H9 (cell line): Measurements from ENCODE around the gene JUP. TPM values are rescaled to one million over a fixed set of nuclear protein-coding genes. Genes with fewer than 3 reads are reported as not detected.

ENCODE experiments used
- DNase-seq: peaks from one replicate; pipeline ENCODE4 v3.0.0-alpha.2; 2017
- H2AFZ ChIP-seq: one replicate; pipeline ENCODE4 v1.6.1; 2013; ENCODE audit warnings: mild to moderate bottlenecking, low read length, control low read depth, moderate library complexity
- H2AK5ac ChIP-seq: 2 replicates; pipeline ENCODE4 v1.6.1; 2013; ENCODE audit warnings: low read length, control low read depth, mixed read lengths; ENCODE audit not compliant: insufficient read length
- H2BK120ac ChIP-seq: one replicate; pipeline ENCODE4 v1.6.1; 2013; ENCODE audit warnings: low read depth, mild to moderate bottlenecking, low read length, control low read depth, inconsistent platforms; ENCODE audit not compliant: poor library complexity, severe bottlenecking
- H2BK12ac ChIP-seq: 2 replicates; pipeline ENCODE4 v1.6.1; 2013; ENCODE audit warnings: low read length, control low read depth, mixed read lengths, low read depth; ENCODE audit not compliant: insufficient read length
- H2BK15ac ChIP-seq: 2 replicates; pipeline ENCODE4 v1.6.1; 2013; ENCODE audit warnings: low read depth, low read length, control low read depth
- H2BK20ac ChIP-seq: one replicate; pipeline ENCODE4 v1.6.1; 2013; ENCODE audit warnings: low read depth, mild to moderate bottlenecking, low read length, control low read depth, inconsistent platforms; ENCODE audit not compliant: poor library complexity, severe bottlenecking
- H2BK5ac ChIP-seq: 2 replicates; pipeline ENCODE4 v1.6.1; 2013; ENCODE audit warnings: low read length, control low read depth, mixed read lengths; ENCODE audit not compliant: insufficient read length
- H3K14ac ChIP-seq: 2 replicates; pipeline ENCODE4 v1.6.1; 2013; ENCODE audit warnings: low read length, control low read depth; ENCODE audit not compliant: insufficient read depth
- H3K18ac ChIP-seq: 2 replicates; pipeline ENCODE4 v1.6.1; 2013; ENCODE audit warnings: low read depth, mild to moderate bottlenecking, mixed read lengths, low read length, control low read depth; ENCODE audit not compliant: insufficient read length
- H3K23ac ChIP-seq: 2 replicates; pipeline ENCODE4 v1.6.1; 2013; ENCODE audit warnings: low read length, control low read depth, mixed read lengths, low read depth; ENCODE audit not compliant: insufficient read length
- H3K23me2 ChIP-seq: 2 replicates; pipeline ENCODE4 v1.6.1; 2013; ENCODE audit warnings: low read depth, mild to moderate bottlenecking, mixed read lengths, low read length, control low read depth; ENCODE audit not compliant: insufficient read length, poor library complexity, severe bottlenecking
- H3K27ac ChIP-seq: 2 replicates; pipeline ENCODE4 v1.5.1; 2013; ENCODE audit warnings: low read length, control low read depth, mixed read lengths, low read depth; ENCODE audit not compliant: insufficient read length
- H3K27me3 ChIP-seq: 2 replicates; pipeline ENCODE4 v1.6.1; 2013; ENCODE audit warnings: low read length, control low read depth, inconsistent platforms; ENCODE audit not compliant: insufficient read depth
- H3K4ac ChIP-seq: 2 replicates; pipeline ENCODE4 v1.6.1; 2013; ENCODE audit warnings: low read depth, mild to moderate bottlenecking, control low read depth, inconsistent platforms, low read length, moderate library complexity
- H3K4me1 ChIP-seq: 2 replicates; pipeline ENCODE4 v1.6.1; 2013; ENCODE audit warnings: low read length, control low read depth, inconsistent platforms; ENCODE audit not compliant: insufficient read depth
- H3K4me2 ChIP-seq: 2 replicates; pipeline ENCODE4 v1.6.1; 2013; ENCODE audit warnings: low read length, control low read depth, mixed read lengths; ENCODE audit not compliant: insufficient read length, insufficient read depth
- H3K56ac ChIP-seq: 2 replicates; pipeline ENCODE4 v1.6.1; 2013; ENCODE audit warnings: low read depth, mild to moderate bottlenecking, mixed read lengths, low read length, control low read depth; ENCODE audit not compliant: insufficient read length
- H3K79me1 ChIP-seq: 2 replicates; pipeline ENCODE4 v1.6.1; 2013; ENCODE audit warnings: low read depth, mild to moderate bottlenecking, moderate library complexity, low read length, control low read depth, inconsistent platforms; ENCODE audit not compliant: insufficient read depth, poor library complexity, severe bottlenecking
- H3K79me2 ChIP-seq: 2 replicates; pipeline ENCODE4 v1.6.1; 2013; ENCODE audit warnings: low read length, control low read depth, inconsistent platforms; ENCODE audit not compliant: insufficient read depth
- H3K9ac ChIP-seq: 2 replicates; pipeline ENCODE4 v1.6.1; 2013; ENCODE audit warnings: low read length, control low read depth, mixed read lengths; ENCODE audit not compliant: insufficient read length; ENCODE audit errors: extremely low read depth
- H3K9me3 ChIP-seq: one replicate; pipeline ENCODE4 v1.6.1; 2013; ENCODE audit warnings: low read depth, low read length, inconsistent platforms; ENCODE audit not compliant: control insufficient read depth
- H3T11ph ChIP-seq: one replicate; pipeline ENCODE4 v1.6.1; 2013; ENCODE audit warnings: mild to moderate bottlenecking, low read length, control low read depth, inconsistent platforms
- H4K20me1 ChIP-seq: one replicate; pipeline ENCODE4 v1.6.1; 2013; ENCODE audit not compliant: control insufficient read depth, insufficient read length, insufficient read depth
- H4K5ac ChIP-seq: 2 replicates; pipeline ENCODE4 v1.6.1; 2013; ENCODE audit warnings: low read depth, mild to moderate bottlenecking, mixed read lengths, low read length, control low read depth; ENCODE audit not compliant: insufficient read length
- H4K8ac ChIP-seq: replicated peaks from 2 replicates; pipeline ENCODE4 v1.6.1; 2013; ENCODE audit warnings: low read length, control low read depth, mixed read lengths, low read depth; ENCODE audit not compliant: insufficient read length
- H4K91ac ChIP-seq: 2 replicates; pipeline ENCODE4 v1.6.1; 2013; ENCODE audit warnings: low read depth, mild to moderate bottlenecking, moderate library complexity, mixed read lengths, low read length, control low read depth; ENCODE audit not compliant: insufficient read length
- H3K27ac Mint-ChIP-seq, 3 experiments: 2 replicates in 2 of 3; 3 replicates in 1 of 3; pipeline ENCODE4 v1.8.0; 2020 to 2021; ENCODE audit warnings: mixed read lengths in 3 of 3, mild to moderate bottlenecking in 1 of 3, moderate library complexity in 1 of 3
- H3K27me3 Mint-ChIP-seq: 2 replicates; pipeline ENCODE4 v1.8.0; 2021; ENCODE audit warnings: low read depth, mild to moderate bottlenecking, moderate library complexity, mixed read lengths
- H3K36me3 Mint-ChIP-seq, 3 experiments: 2 replicates in 2 of 3; 3 replicates in 1 of 3; pipeline ENCODE4 v1.8.0; 2020 to 2021; ENCODE audit warnings: low read depth in 3 of 3, mixed read lengths in 3 of 3; ENCODE audit not compliant: insufficient read depth in 1 of 3
- H3K4me1 Mint-ChIP-seq, 2 experiments: 2 replicates each; pipeline ENCODE4 v1.8.0; 2020; ENCODE audit warnings: mixed read lengths in 2 of 2
- H3K4me3 Mint-ChIP-seq, 2 experiments: 2 replicates in 1 of 2; 3 replicates in 1 of 2; pipeline ENCODE4 v1.8.0; 2020 to 2021; ENCODE audit warnings: mild to moderate bottlenecking in 2 of 2, mixed read lengths in 2 of 2, moderate library complexity in 1 of 2
- H3K9me3 Mint-ChIP-seq, 2 experiments: 2 replicates in 1 of 2; 3 replicates in 1 of 2; pipeline ENCODE4 v1.8.0; 2020; ENCODE audit warnings: mild to moderate bottlenecking in 2 of 2, mixed read lengths in 2 of 2, moderate library complexity in 1 of 2
- WGBS: extraction: QIAGEN DNeasy Blood & Tissue Kit; methylation state at CpG from one replicate; pipeline ENCODE4 v1.1.7; 2013; ENCODE audit warnings: missing lambda C conversion rate, low lambda C conversion rate, mixed read lengths; ENCODE audit not compliant: insufficient read length; ENCODE audit errors: extremely low coverage; 5-methylcytosine and 5-hydroxymethylcytosine counted together
- total RNA-seq: library from RNA; stranded (reverse); gene quantifications from 2 replicates; pipeline ENCODE4 v1.2.1, GENCODE V29; 2021
- TF ChIP-seq, protein P1 (sequence below): fragments of 200-600 bp; sonication (generic); conservative IDR thresholded peaks from 3 replicates; pipeline ENCODE4 v1.8.0; 2021; ENCODE audit warnings: antibody characterized with exemption, mild to moderate bottlenecking

Gene JUP
- total RNA-seq, 1 experiment from 2014 or later: 90.1 TPM

DNA sequence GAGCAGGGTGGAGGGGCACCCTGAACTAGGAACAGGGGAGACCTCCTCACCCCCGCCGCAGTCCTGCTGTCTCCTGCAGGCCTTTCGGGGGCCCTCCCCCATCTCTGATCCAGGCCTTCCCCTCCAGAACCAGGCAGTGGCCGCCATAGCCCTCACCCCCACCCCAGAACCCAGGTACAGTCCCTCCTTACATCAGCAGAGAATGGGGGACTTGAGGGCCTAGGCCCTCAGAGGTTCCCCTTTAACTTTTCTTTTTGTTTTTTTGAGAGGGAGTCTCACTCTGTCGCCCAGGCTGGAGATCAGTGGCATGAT lies 47.8 kb downstream of the JUP start:
- Histone ChIP-seq H4K91ac (peak overlapping the region; percentile 11), H2BK12ac (no peak overlapping the region), H3K18ac (no peak overlapping the region), H2BK15ac (no peak overlapping the region), H3K4me2 (no peak overlapping the region), H2BK120ac (no peak overlapping the region), H3T11ph (no peak overlapping the region), H3K27ac (no peak overlapping the region), H3K14ac (no peak overlapping the region), H3K23me2 (peaks cover 8% of the 10 kb centered on the region), H2BK20ac (no peak overlapping the region), H2BK5ac (no peak overlapping the region), H3K27me3 (peaks cover 6% of the 10 kb centered on the region; the same call in 1 of the 2 replicates), H3K9me3 (no peaks in the 10 kb centered on the region), H3K9ac (no peak overlapping the region), H3K56ac (no peak overlapping the region), H3K23ac (no peak overlapping the region), H2AK5ac (no peak overlapping the region), H4K5ac (no peak overlapping the region), H3K79me2 (no peaks in the 10 kb centered on the region), H4K20me1 (no peaks in the 10 kb centered on the region), H2AFZ (no peak overlapping the region), H3K4me1 (no peaks in the 10 kb centered on the region), H4K8ac (no peak overlapping the region), H3K4ac (no peak overlapping the region), H3K79me1 (no peaks in the 10 kb centered on the region)
- Mint-ChIP-seq H3K27me3 (peaks cover 42% of the 10 kb centered on the region), H3K4me3 (no peak overlapping the region; a peak in 1 of 5 replicates), H3K36me3 (no peaks in the 10 kb centered on the region), H3K4me1 (peaks cover 10 to 33% of the 10 kb centered on the region in 2 experiments), H3K9me3 (no peaks in the 10 kb centered on the region), H3K27ac (peak overlapping the region in 1 of 3 experiments; percentile 89; a peak in 2 of 7 replicates)
- no peak for DNase-seq
- TF ChIP-seq, protein P1, sequence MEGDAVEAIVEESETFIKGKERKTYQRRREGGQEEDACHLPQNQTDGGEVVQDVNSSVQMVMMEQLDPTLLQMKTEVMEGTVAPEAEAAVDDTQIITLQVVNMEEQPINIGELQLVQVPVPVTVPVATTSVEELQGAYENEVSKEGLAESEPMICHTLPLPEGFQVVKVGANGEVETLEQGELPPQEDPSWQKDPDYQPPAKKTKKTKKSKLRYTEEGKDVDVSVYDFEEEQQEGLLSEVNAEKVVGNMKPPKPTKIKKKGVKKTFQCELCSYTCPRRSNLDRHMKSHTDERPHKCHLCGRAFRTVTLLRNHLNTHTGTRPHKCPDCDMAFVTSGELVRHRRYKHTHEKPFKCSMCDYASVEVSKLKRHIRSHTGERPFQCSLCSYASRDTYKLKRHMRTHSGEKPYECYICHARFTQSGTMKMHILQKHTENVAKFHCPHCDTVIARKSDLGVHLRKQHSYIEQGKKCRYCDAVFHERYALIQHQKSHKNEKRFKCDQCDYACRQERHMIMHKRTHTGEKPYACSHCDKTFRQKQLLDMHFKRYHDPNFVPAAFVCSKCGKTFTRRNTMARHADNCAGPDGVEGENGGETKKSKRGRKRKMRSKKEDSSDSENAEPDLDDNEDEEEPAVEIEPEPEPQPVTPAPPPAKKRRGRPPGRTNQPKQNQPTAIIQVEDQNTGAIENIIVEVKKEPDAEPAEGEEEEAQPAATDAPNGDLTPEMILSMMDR: no peak
- WGBS: no CpG with 5 or more reads among the region's 5 CpGs
